Right lobe of liver (tissue), 4 donors: ENCODE measurements around the gene PYGO1.

Source experiments
- POLR2A ChIP-seq: fragments of 450-650 bp; IDR thresholded peaks from one replicate; pipeline ENCODE4 v1.6.1; 2017; ENCODE audit warnings: antibody characterized with exemption, mild to moderate bottlenecking
- TF ChIP-seq, protein P1 (sequence below), 4 donors: fragments of 200-600 bp in 3 of 4; fragments of 450-650 bp in 1 of 4; IDR thresholded peaks; one replicate each; pipeline versions ENCODE4 v1.5.1 to v1.8.0; 2016 to 2022; ENCODE audit warnings: antibody characterized with exemption in 4 of 4, mild to moderate bottlenecking in 2 of 4
- donor health status: DM: no; HTN: no; CAD: no.
- donor health status: DM: no; HTN: no; CAD: no.
- donor health status: DM: no; HTN: yes; CAD: no.

- TF ChIP-seq, protein P1, sequence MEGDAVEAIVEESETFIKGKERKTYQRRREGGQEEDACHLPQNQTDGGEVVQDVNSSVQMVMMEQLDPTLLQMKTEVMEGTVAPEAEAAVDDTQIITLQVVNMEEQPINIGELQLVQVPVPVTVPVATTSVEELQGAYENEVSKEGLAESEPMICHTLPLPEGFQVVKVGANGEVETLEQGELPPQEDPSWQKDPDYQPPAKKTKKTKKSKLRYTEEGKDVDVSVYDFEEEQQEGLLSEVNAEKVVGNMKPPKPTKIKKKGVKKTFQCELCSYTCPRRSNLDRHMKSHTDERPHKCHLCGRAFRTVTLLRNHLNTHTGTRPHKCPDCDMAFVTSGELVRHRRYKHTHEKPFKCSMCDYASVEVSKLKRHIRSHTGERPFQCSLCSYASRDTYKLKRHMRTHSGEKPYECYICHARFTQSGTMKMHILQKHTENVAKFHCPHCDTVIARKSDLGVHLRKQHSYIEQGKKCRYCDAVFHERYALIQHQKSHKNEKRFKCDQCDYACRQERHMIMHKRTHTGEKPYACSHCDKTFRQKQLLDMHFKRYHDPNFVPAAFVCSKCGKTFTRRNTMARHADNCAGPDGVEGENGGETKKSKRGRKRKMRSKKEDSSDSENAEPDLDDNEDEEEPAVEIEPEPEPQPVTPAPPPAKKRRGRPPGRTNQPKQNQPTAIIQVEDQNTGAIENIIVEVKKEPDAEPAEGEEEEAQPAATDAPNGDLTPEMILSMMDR (IDR thresholded peaks at IDR 0.05) = no peak
- TF ChIP-seq POLR2A = no peak
Observed at GRCh38 chr15:55515991-55516776, 72.0 kb downstream of the PYGO1 start.
